ENCODE results near the gene SPOCD1. TPM values are rescaled to one million over a fixed set of nuclear protein-coding genes. Genes with fewer than 3 reads are reported as not detected.

The SPOCD1 gene
- total and polyA plus RNA-seq, 10 donors, result 0.74 to 5.0 (median 3.0) TPM

- DNase-seq, result peak; percentile 30
- intact Hi-C loops (cut with DNase I; ENCODE audit: low total_unique reads), result no loop called here
- Histone ChIP-seq H3K27ac (no peak overlapping the region), H3K36me3 (no peaks in the 10 kb centered on the region), H3K4me3 (no peak overlapping the region), H3K27me3 (replicated peaks in 1 of 7) (no peaks in the 10 kb centered on the region), H3K9me3 (no peaks in the 10 kb centered on the region), H3K4me1 (peaks cover 0 to 24% (median 12%) of the 10 kb centered on the region in 6 donors)
- TF ChIP-seq POLR2AphosphoS5 (IDR thresholded peaks at IDR 0.05) (no peak), POLR2A (IDR thresholded peaks at IDR 0.05) (no peak)
- TF ChIP-seq, protein P1, sequence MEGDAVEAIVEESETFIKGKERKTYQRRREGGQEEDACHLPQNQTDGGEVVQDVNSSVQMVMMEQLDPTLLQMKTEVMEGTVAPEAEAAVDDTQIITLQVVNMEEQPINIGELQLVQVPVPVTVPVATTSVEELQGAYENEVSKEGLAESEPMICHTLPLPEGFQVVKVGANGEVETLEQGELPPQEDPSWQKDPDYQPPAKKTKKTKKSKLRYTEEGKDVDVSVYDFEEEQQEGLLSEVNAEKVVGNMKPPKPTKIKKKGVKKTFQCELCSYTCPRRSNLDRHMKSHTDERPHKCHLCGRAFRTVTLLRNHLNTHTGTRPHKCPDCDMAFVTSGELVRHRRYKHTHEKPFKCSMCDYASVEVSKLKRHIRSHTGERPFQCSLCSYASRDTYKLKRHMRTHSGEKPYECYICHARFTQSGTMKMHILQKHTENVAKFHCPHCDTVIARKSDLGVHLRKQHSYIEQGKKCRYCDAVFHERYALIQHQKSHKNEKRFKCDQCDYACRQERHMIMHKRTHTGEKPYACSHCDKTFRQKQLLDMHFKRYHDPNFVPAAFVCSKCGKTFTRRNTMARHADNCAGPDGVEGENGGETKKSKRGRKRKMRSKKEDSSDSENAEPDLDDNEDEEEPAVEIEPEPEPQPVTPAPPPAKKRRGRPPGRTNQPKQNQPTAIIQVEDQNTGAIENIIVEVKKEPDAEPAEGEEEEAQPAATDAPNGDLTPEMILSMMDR (IDR thresholded peaks at IDR 0.05 in 8 of 11, conservative IDR thresholded peaks at IDR 0.05 in 3 of 11), result no peak
- 71 to 89% (median 85%) methylated on average over 4 of the region's 4 CpGs for WGBS, 5 donors
These were observed 6.1 kb downstream of the SPOCD1 start for GRCh38 chr1:31809698-31810097.

- no peaks in the 10 kb centered on the region for H3K9me3 ChIP-seq
- TF ChIP-seq, protein P1 (IDR thresholded peaks at IDR 0.05 in 8 of 11, conservative IDR thresholded peaks at IDR 0.05 in 3 of 11), result no peak
- TF ChIP-seq POLR2AphosphoS5 (IDR thresholded peaks at IDR 0.05) (no peak), POLR2A (IDR thresholded peaks at IDR 0.05) (no peak)
- H3K4me3 ChIP-seq, result no peak overlapping the region
- H3K36me3 ChIP-seq, result no peaks in the 10 kb centered on the region
- peak; percentile 30 for DNase-seq
- H3K4me1 ChIP-seq, result peaks cover 0 to 14% (median 5%) of the 10 kb centered on the region in 6 donors
- 87 to 91% (median 90%) methylated on average over 4 of the region's 4 CpGs for WGBS, 5 donors
- H3K27ac ChIP-seq, result no peak overlapping the region
- H3K27me3 ChIP-seq (replicated peaks in 1 of 7), result no peaks in the 10 kb centered on the region
- intact Hi-C loops (cut with DNase I; ENCODE audit: low total_unique reads), result no loop called here
These were observed 8.4 kb downstream of the SPOCD1 start for GRCh38 chr1:31807273-31808048.

- no peak overlapping the region for H3K27ac ChIP-seq
- no peak overlapping the region for H3K4me3 ChIP-seq
- no peaks in the 10 kb centered on the region for H3K9me3 ChIP-seq
- peaks cover 3 to 30% (median 16%) of the 10 kb centered on the region in 6 donors for H3K4me1 ChIP-seq
- intact Hi-C loops (cut with DNase I; ENCODE audit: low total_unique reads), result no loop called here
- H3K36me3 ChIP-seq, result no peaks in the 10 kb centered on the region
- 85 to 91% (median 87%) methylated on average over 6 of the region's 6 CpGs for WGBS, 5 donors
- peak; percentile 7 for DNase-seq
- H3K27me3 ChIP-seq (replicated peaks in 1 of 7), result no peaks in the 10 kb centered on the region
- TF ChIP-seq, protein P1 (IDR thresholded peaks at IDR 0.05 in 8 of 11, conservative IDR thresholded peaks at IDR 0.05 in 3 of 11), result no peak
These were observed 10.5 kb downstream of the SPOCD1 start for GRCh38 chr1:31805318-31805717.

- no peaks in the 10 kb centered on the region for H3K9me3 ChIP-seq
- WGBS, 5 donors, result 69 to 91% (median 86%) methylated on average over 1 of the region's 1 CpG
- intact Hi-C loops (cut with DNase I; ENCODE audit: low total_unique reads), result no loop called here
- H3K4me1 ChIP-seq, result peaks cover 3 to 41% (median 20%) of the 10 kb centered on the region in 6 donors
- H3K4me3 ChIP-seq, result no peak overlapping the region
- peak overlapping the region in 2 of 8 donors; percentile 70 to 72 for H3K27ac ChIP-seq
- no peaks in the 10 kb centered on the region for H3K27me3 ChIP-seq (replicated peaks in 1 of 7)
- TF ChIP-seq, protein P1 (IDR thresholded peaks at IDR 0.05 in 8 of 11, conservative IDR thresholded peaks at IDR 0.05 in 3 of 11), result no peak
- no peak for TF ChIP-seq POLR2AphosphoS5 (IDR thresholded peaks at IDR 0.05)
- no peak for TF ChIP-seq POLR2A (IDR thresholded peaks at IDR 0.05)
- no peaks in the 10 kb centered on the region for H3K36me3 ChIP-seq
- DNase-seq, result no peak
These were observed 11.7 kb downstream of the SPOCD1 start for GRCh38 chr1:31804098-31804497.

All from spleen (tissue), 11 donors.